ENCODE results near the gene FARS2.

DNA sequence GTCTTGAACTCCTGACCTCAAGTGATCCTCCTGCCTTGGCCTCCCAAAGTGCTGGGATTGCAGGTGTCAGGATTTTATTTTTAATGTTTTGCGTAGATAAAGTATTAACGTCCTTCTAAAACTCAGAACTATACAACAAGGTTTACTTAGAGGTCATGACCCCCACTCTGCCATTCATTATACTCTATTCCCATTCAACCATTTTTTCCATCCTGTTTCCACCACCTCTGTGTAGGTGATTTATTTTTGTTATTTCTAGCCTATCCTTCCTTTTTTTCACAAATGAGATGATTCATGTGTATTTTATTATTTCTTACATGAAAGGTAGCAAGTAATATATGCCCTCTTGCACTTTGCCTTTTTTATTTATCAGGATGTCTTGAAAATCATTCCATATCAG is 138.1 kb downstream of the FARS2 start:
- TF ChIP-seq, protein P1, sequence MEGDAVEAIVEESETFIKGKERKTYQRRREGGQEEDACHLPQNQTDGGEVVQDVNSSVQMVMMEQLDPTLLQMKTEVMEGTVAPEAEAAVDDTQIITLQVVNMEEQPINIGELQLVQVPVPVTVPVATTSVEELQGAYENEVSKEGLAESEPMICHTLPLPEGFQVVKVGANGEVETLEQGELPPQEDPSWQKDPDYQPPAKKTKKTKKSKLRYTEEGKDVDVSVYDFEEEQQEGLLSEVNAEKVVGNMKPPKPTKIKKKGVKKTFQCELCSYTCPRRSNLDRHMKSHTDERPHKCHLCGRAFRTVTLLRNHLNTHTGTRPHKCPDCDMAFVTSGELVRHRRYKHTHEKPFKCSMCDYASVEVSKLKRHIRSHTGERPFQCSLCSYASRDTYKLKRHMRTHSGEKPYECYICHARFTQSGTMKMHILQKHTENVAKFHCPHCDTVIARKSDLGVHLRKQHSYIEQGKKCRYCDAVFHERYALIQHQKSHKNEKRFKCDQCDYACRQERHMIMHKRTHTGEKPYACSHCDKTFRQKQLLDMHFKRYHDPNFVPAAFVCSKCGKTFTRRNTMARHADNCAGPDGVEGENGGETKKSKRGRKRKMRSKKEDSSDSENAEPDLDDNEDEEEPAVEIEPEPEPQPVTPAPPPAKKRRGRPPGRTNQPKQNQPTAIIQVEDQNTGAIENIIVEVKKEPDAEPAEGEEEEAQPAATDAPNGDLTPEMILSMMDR (IDR thresholded peaks at IDR 0.05), result no peak
- TF ChIP-seq POLR2A (IDR thresholded peaks at IDR 0.05), result no peak
